ENCODE measurements around the gene ATRX.
"Not testable (repeated sequence)": the region's sequence is repeated elsewhere in the genome, so short reads cannot be mapped to it uniquely, and the experiment has no call there.

GRCh38 chrX:77821989-77822388 lies 36.0 kb upstream of the ATRX start:
- not testable (repeated sequence) for TF ChIP-seq CTCF (tag by site-specific recombination; IDR thresholded peaks at IDR 0.05); ZNF221 (tag by site-specific recombination; IDR thresholded peaks at IDR 0.05; ENCODE audit: borderline replicate concordance); ZNF274 (IDR thresholded peaks at IDR 0.05; ENCODE audit: low read length); ZNF274 (tag by site-specific recombination; IDR thresholded peaks at IDR 0.05; ENCODE audit: borderline replicate concordance); ZNF624 (tag by site-specific recombination; IDR thresholded peaks at IDR 0.05); ZNF626 (tag by site-specific recombination; IDR thresholded peaks at IDR 0.05); AEBP2 (tag by site-specific recombination; IDR thresholded peaks at IDR 0.05; ENCODE audit: borderline replicate concordance); ZNF664 (tag by site-specific recombination; IDR thresholded peaks at IDR 0.05); PRDM1 (tag by site-specific recombination; IDR thresholded peaks at IDR 0.05); ZBTB44 (tag by site-specific recombination; IDR thresholded peaks at IDR 0.05); SALL2 (tag by site-specific recombination; IDR thresholded peaks at IDR 0.05; ENCODE audit: borderline replicate concordance)
